ENCODE data around the gene GFI1B. TPM values are rescaled to one million over a fixed set of nuclear protein-coding genes. Genes with fewer than 3 reads are reported as not detected.

GFI1B gene
- total and polyA plus RNA-seq, 2 of the 4 experiments (the other 2 are of a cell fraction): 0.02 TPM; not detected in 1

DNA sequence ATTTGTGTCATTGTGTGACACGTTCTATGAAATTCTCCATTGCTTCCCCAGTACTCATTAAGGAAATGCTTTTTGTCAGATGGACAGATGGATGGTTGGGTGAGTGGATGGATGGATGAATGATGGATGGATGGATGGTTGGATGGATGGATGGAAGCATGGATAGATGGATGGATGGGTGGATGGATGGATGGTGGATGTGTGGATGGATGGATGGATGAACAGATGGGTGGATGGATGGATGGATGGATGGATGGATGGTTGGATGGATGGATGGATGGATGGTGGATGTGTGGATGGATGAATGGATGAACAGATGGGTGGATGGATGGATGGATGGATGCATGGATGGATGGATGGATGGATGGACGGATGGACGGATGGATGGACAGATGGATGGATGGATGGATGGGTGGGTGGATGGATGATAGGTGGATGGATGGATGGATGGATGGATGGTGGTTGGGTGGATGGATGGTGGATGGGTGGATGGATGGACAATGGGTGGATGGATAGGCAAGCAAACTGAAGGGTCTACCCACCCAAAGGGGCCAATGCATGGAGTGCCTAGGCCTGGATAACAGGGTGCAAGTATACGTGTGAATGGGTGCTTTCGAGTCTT is 28.3 kb downstream of the GFI1B start:
- Histone ChIP-seq H3K9ac (ENCODE audit: low read depth, low read length) (no peak overlapping the region), H3K4me1 (ENCODE audit: control insufficient read depth, insufficient read depth, low read length) (no peaks in the 10 kb centered on the region), H3K56ac (ENCODE audit: extremely low read depth, insufficient read depth, low read length) (no peak overlapping the region), H3K9me3 (ENCODE audit: control insufficient read depth, insufficient read depth, low read length) (no peaks in the 10 kb centered on the region; the same call in 1 of the 2 replicates), H3K79me1 (ENCODE audit: low read depth in 1 of 2, low read length in 2 of 2) (no peaks in the 10 kb centered on the region), H3K14ac (replicated peaks; ENCODE audit: low read depth, low read length) (no peak overlapping the region), H2BK120ac (ENCODE audit: low read depth, low read length) (no peak overlapping the region), H3K27me3 (ENCODE audit: control insufficient read depth, insufficient read depth, low read length) (peaks cover 50% of the 10 kb centered on the region), H2AK5ac (ENCODE audit: low read depth, low read length) (no peak overlapping the region), H2AFZ (replicated peaks; ENCODE audit: low read length, poor library complexity) (no peak overlapping the region), H3K4me2 (ENCODE audit: low read depth, low read length) (no peak overlapping the region), H2BK5ac (ENCODE audit: low read depth, low read length, poor library complexity, severe bottlenecking) (peak overlapping the region; percentile 50), H2BK20ac (ENCODE audit: low read depth, low read length) (no peak overlapping the region), H3K4me3 (ENCODE audit: insufficient read depth, low read depth, low read length) (no peak overlapping the region), H4K91ac (ENCODE audit: insufficient read depth, low read depth, low read length) (no peak overlapping the region), H3K18ac (ENCODE audit: low read depth, low read length) (no peak overlapping the region), H4K20me1 (ENCODE audit: insufficient read depth, low read length) (no peaks in the 10 kb centered on the region), H3K23ac (ENCODE audit: low read depth, low read length) (no peak overlapping the region), H3K27ac (ENCODE audit: insufficient read depth, low read length) (no peak overlapping the region), H4K8ac (ENCODE audit: low read depth in 2 of 2, low read length in 2 of 2) (no peak overlapping the region), H2BK15ac (ENCODE audit: low read depth, low read length) (no peak overlapping the region), H2AK9ac (replicated peaks; ENCODE audit: low read depth, low read length, poor library complexity) (no peak overlapping the region), H4K5ac (ENCODE audit: low read depth, low read length) (no peak overlapping the region), H3K36me3 (ENCODE audit: control insufficient read depth, insufficient read depth, low read length) (no peaks in the 10 kb centered on the region), H3K4ac (ENCODE audit: low read depth, low read length) (no peak overlapping the region), H3K9me1 (ENCODE audit: insufficient read depth, low read length) (no peaks in the 10 kb centered on the region)
- BruUV-seq (replicated peaks): no TSS peak
- no peak for DNase-seq
- 32% methylated on average over 2 of the region's 5 CpGs; no CpG with 5 or more reads in 1 of the 2 experiments for whole genome bisulfite sequencing, 2 experiments (ENCODE audit: extremely low coverage in 2 of 2, insufficient read length in 1 of 2)
- no peak for ATAC-seq (ENCODE audit: low read depth)
- ChIA-PET CTCF (interaction anchor here (1.4 kb wide), 1 partner anchor 15 kb away, joined by 3 read pairs; no protein-coding TSS in a partner anchor), POLR2A (ENCODE audit: unreplicated experiment) (no interaction called here)
- dilution Hi-C loops (cut with HindIII; ENCODE audit: low sequenced_read_pairs, unreplicated experiment): no loop called here
- in situ Hi-C loops (cut with MboI; ENCODE audit: low sequenced_read_pairs): no loop called here
- intact Hi-C loops (cut with micrococcal nuclease): no loop called here
- TF ChIP-seq FOS (IDR thresholded peaks at IDR 0.05; ENCODE audit: low read depth, low read length) (no peak), RFX5 (IDR thresholded peaks at IDR 0.05; ENCODE audit: low read depth, low read length) (no peak), SMC3 (IDR thresholded peaks at IDR 0.05; ENCODE audit: low read depth, low read length) (no peak), CHD1 (IDR thresholded peaks at IDR 0.05; ENCODE audit: low read depth, low read length) (no peak), MAZ (IDR thresholded peaks at IDR 0.05; ENCODE audit: borderline replicate concordance, low read depth, low read length) (no peak), RCOR1 (IDR thresholded peaks at IDR 0.05; ENCODE audit: insufficient replicate concordance, low read length) (no peak), USF2 (IDR thresholded peaks at IDR 0.05; ENCODE audit: low read depth, low read length) (no peak), RAD21 (IDR thresholded peaks at IDR 0.05; ENCODE audit: low read length) (no peak)
- TF ChIP-seq, protein P1, sequence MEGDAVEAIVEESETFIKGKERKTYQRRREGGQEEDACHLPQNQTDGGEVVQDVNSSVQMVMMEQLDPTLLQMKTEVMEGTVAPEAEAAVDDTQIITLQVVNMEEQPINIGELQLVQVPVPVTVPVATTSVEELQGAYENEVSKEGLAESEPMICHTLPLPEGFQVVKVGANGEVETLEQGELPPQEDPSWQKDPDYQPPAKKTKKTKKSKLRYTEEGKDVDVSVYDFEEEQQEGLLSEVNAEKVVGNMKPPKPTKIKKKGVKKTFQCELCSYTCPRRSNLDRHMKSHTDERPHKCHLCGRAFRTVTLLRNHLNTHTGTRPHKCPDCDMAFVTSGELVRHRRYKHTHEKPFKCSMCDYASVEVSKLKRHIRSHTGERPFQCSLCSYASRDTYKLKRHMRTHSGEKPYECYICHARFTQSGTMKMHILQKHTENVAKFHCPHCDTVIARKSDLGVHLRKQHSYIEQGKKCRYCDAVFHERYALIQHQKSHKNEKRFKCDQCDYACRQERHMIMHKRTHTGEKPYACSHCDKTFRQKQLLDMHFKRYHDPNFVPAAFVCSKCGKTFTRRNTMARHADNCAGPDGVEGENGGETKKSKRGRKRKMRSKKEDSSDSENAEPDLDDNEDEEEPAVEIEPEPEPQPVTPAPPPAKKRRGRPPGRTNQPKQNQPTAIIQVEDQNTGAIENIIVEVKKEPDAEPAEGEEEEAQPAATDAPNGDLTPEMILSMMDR (conservative IDR thresholded peaks at IDR 0.05; ENCODE audit: low read depth, low read length): no peak

Data from IMR-90 (cell line).